Hematopoietic multipotent progenitor cell treated with erythropoietin and hydrocortisone succinate and interleukin-3 and kit ligand, for 17 days (in vitro differentiated cells): Measurements from ENCODE around the gene FCHSD1.

Source experiments
- DNase-seq: peaks from one replicate; pipeline ENCODE4 v3.0.0-alpha.2; 2015; ENCODE audit warnings: low spot score

Gene FCHSD1

GRCh38 chr5:141641634-141642267 lies 9.5 kb downstream of the FCHSD1 start:
- peak; percentile 14 for DNase-seq

- no peak for DNase-seq
Observed at GRCh38 chr5:141640698-141641097, 10.5 kb downstream of the FCHSD1 start.

GRCh38 chr5:141640051-141640415 lies 11.2 kb downstream of the FCHSD1 start:
- no peak for DNase-seq

- no peak for DNase-seq
Observed at GRCh38 chr5:141639357-141640050, 11.7 kb downstream of the FCHSD1 start.

GRCh38 chr5:141638771-141639170 lies 12.4 kb downstream of the FCHSD1 start:
- no peak for DNase-seq

GRCh38 chr5:141637767-141638419 lies 13.3 kb downstream of the FCHSD1 start:
- DNase-seq, result peak; percentile 33

GRCh38 chr5:141637123-141637766 lies 14.0 kb downstream of the FCHSD1 start:
- DNase-seq, result peak; percentile 53

GRCh38 chr5:141636413-141637122 lies 14.7 kb downstream of the FCHSD1 start, which contains the start of the genes HDAC3 and RELL2:
TSS of gene HDAC3 (minus strand) at chr5:141636849. CDS start at chr5:141636790, 59 bp downstream.
TSS of gene RELL2 (plus strand) at chr5:141636997. CDS start at chr5:141638226, 1,229 bp downstream.
- peak; percentile 94 for DNase-seq

GRCh38 chr5:141636106-141636412 lies 15.2 kb downstream of the FCHSD1 start:
- DNase-seq, result no peak

GRCh38 chr5:141635646-141636045 lies 15.6 kb downstream of the FCHSD1 start:
- DNase-seq, result no peak

- DNase-seq, result no peak
Observed at GRCh38 chr5:141634720-141635119, 16.5 kb downstream of the FCHSD1 start.

GRCh38 chr5:141633871-141634561 lies 17.2 kb downstream of the FCHSD1 start:
- peak; percentile 26 for DNase-seq

GRCh38 chr5:141632650-141633049 lies 18.6 kb downstream of the FCHSD1 start:
- DNase-seq, result peak; percentile 48

GRCh38 chr5:141630570-141631140 lies 20.6 kb downstream of the FCHSD1 start:
- DNase-seq, result no peak

- no peak for DNase-seq
Observed at GRCh38 chr5:141628175-141628788, 22.9 kb downstream of the FCHSD1 start.

GRCh38 chr5:141623611-141624010 lies 27.6 kb downstream of the FCHSD1 start:
- no peak for DNase-seq

GRCh38 chr5:141623186-141623585 lies 28.0 kb downstream of the FCHSD1 start:
- DNase-seq, result no peak

GRCh38 chr5:141618804-141619554 lies 32.2 kb downstream of the FCHSD1 start, which contains the start of gene DIAPH1:
TSS of gene DIAPH1 (minus strand) at chr5:141619000. CDS start at chr5:141618914, 86 bp downstream.
- DNase-seq, result peak; percentile 96

GRCh38 chr5:141618030-141618803 lies 33.0 kb downstream of the FCHSD1 start:
- peak; percentile 70 for DNase-seq
